HTERT RPE-1 (cell line): ENCODE measurements around the gene HOXD11.

Source experiments
- in situ Hi-C: fragments of 300-500 bp; cut with MboI; formaldehyde crosslinking; loops from 4 replicates; pipeline ENCODE4 v1.14.3; 2020; ENCODE audit warnings: low sequenced_read_pairs

The HOXD11 gene

DNA sequence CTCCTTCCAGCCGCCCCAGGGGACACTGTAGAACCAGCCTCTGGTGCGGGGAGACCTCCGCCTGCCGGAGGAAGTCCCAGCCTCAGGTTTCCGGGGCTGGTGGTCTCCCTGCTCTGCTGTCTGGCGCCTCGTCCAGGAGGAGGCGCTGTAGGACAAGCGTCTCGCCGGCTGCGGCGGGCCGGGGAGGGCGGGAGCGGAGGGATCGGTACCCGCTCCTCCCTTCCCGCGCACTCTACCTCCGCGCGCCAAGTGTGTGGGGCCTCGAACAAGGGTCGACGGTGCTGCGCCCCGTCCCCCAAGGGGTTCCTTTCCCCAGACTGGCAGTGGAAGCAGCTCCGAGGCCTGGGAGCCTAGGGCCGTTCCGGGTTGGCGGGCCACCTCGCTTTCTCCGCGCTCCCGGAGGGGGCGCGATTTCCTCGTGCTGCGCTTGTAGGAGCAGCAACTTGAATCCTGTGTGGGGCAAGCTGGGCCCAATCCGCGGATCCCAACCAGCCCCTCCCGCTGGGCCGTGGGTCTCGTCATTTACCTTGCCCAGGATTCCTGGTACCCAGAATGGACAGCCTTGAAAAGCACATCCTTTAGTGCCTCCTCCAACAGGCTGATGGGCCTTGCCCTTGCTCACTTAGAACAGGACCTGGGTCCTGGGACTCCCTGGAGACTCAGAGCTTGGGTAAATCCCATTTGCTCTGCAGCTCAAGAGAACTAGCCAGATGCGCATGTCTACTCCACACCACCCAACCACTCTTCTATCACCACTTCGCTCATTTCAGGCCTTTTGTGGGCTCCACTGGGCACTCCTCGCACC, 33.6 kb downstream of the HOXD11 start:
- in situ Hi-C loops = loop anchor here (25.0 kb wide), 1 partner anchor 497 kb away; no protein-coding TSS in a partner anchor

DNA sequence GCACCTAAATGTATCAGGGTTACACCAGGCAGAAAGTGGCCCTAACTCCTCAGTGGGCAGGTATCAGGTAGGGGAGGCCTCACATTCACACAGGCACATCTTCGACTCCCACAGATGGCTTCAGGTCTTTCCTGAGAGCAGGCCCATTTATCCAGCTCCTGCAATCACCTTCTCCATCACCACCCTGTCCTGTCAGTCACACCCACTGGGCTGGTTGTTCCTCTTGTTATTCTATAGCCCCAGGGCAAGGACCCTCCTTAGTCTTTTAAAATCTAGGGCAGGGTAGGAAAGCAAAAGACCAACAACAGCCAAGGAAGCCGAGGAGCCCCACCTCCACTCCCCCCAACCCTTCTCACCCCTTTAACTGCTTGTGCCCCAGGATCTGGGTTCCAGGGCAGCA, 35.2 kb downstream of the HOXD11 start:
- in situ Hi-C loops = loop anchor here (25.0 kb wide), 1 partner anchor 495 kb away; no protein-coding TSS in a partner anchor

DNA sequence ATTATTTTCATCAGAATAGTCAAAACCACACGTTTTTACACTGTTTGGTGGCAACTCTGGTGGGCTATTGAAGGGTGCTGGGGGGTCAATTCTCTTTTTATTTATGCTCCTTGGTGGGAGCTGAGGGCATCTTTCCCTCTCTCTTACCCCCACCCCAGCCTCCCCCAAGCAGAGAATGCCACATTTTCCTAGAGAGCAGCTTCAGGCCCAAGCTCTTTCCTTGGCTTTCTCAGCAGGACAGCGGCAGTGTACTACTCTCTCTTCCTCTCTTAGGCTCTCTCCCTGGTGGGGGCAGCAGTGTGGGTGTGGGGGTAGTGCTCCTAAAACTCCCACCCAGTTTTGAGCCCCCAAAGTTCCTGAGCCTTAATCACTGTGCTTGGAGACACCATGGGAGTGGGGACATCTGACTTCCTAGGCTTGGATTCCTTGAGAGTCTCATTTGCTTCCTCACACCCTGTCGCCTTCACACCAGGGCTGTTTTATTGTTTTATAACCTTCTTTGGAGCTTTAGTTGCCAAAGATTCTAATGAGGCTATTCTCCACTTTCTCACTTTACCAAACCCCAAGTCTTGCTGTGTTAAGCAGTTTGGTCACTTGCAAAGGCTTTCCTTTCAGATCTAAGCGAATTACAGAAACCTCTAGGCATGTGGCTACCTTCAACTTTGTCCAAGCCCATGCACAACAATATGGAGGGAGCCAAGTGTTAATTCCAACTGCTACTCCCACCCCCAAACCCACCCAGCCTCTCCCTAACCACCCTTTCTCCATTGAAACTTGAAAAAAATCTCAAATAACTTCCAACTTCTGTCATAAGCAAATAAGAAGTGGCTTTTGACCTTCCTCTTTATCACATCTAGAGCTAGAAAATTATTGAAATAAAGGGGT, 38.2 kb downstream of the HOXD11 start:
- in situ Hi-C loops = loop anchor here (25.0 kb wide), 1 partner anchor 492 kb away; no protein-coding TSS in a partner anchor

DNA sequence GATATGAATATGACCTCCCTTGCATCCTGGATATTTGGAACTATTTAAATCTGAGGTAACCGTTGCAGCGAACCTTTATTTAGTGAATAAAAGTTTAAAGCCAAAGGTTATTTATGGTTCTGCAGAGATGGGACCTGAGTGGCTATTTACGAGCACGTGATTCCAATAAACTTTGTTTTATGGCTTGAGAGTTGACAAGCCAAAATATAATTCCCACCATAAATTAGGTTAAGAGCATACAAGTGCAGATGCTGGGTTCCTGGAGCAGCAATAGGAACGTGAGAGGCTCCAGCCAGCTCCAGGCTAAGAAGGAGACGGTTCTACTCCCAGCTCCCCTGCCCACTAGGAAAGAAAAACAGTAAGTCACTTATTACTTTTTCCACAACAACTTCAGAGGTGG, 39.0 kb downstream of the HOXD11 start:
- in situ Hi-C loops = loop anchor here (25.0 kb wide), 1 partner anchor 491 kb away; no protein-coding TSS in a partner anchor

DNA sequence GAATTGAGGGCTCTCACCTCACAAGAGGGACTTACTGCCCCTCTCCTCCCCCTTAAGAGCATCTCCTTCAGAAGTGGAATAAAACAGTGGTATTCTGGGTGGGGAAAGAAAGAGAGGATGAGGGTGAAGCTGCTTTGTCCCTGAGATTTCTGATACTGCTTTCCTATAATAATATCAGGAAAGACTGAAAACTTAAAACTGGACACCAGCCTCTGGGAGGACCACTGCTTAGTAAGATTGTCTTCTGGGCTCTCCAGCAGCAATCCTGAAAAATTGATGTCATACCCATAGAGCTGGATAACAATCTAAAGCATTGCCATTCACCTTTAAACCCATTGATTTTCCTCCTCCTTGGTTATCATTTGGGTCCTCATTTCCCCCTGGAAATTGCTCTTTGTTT, 39.6 kb downstream of the HOXD11 start:
- in situ Hi-C loops = loop anchor here (25.0 kb wide), 1 partner anchor 491 kb away; no protein-coding TSS in a partner anchor

DNA sequence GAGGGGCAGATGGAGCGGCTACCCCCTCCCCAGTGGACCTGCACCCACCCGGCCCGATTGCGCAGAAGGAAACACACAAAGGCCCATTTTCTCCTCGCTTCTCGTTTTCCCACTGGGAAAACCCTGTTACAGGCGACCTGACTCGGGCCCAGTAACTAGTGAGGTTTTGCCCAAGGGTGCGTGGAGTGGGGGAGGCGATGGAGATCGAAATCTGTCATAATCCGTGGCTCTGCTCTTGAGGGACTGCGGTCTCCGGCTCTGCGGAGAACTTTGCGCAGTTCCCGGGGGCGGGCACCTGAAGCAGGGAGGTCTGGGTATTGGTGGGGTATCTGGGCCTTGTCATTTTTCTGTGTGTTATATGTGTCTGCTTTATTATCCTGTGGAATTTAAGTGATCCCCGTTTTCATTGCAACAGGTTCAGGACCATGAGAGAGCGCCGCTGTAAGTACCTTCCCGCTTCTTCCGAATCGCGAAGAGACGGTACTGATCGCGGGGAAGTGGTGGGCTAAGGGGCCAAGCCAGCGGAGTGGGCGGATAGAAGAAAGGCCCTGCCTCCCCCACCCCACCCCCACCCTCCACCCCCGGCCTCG, 40.2 kb downstream of the HOXD11 start:
- in situ Hi-C loops = loop anchor here (25.0 kb wide), 1 partner anchor 490 kb away; no protein-coding TSS in a partner anchor

DNA sequence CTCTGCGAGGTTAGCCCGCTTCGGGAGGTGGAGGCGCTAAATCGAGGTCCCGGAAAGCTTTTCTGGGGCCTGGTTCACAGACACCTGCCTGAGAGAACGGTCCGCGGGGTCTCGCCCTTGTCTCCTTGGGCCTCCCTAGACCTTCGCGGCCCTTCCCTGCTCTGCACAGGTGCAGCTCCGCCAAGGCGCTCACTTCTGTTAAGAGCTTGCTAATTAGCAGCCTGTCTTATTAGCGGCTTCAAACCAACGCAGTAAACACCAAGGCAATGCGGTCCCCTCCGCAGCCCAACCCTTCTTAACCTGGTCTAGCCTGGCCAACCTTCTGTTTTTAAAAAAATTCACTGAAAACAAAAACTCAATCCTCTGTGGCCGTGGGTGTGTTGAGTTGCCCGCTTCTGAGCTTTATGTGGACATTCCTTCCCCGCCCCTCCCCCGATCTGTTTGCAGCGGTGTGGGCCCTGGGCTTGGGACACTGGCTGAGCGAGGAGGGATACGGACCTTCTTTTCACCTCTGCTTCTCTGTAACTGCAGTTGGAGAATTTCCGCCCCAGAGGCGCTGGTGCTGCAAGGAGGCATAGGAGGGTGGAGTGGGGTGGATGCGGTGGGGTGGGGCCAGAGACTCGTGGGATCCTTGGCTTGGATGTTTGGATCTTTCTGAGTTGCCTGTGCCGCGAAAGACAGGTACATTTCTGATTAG, 40.9 kb downstream of the HOXD11 start:
- in situ Hi-C loops = loop anchor here (25.0 kb wide), 1 partner anchor 489 kb away; no protein-coding TSS in a partner anchor

DNA sequence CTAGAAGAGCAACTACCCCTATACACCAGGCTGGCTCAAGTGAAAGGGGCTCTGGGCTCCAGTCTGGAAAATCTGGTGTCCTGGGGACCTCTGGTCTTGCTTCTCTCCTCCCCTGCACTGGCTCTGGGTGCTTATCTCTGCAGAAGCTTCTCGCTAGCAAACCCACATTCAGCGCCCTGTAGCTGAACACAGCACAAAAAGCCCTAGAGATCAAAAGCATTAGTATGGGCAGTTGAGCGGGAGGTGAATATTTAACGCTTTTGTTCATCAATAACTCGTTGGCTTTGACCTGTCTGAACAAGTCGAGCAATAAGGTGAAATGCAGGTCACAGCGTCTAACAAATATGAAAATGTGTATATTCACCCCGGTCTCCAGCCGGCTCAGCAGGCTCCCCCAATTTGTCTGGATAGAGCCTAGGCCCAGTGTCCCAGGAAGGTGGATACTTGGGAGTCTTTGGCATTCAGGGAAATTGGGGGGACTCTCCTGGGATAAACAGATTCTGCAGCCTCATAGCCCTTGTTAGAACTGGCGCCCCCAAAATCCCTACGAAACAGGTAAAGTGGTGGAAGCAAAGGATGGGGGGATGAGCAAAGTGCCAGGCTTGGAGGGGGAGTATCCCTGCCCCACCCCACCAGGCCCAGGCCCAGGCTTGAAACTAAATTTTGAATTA, 41.8 kb downstream of the HOXD11 start:
- in situ Hi-C loops = loop anchor here (25.0 kb wide), 1 partner anchor 488 kb away; no protein-coding TSS in a partner anchor

DNA sequence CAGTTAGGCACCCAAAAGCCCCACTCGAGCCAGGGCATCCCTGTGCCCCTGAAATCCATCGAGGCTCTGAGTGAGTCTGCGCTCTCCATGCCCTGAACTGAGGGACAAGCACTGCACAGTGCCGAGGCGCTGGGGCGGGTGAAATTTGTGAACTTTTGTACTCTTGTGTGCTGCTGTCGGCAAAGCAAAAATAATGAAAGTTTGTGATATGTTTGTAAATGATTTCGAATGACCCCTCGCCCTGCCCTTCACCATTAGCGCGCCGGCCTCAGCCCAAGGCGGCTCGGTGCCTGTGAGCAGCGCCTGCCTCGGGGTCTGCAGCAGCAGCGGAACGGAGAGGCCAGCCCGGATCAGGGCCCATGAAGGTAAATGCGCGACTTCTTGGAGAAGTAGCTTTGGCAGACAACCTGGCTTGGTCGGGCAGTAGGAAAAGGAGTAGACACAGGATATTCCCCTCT, 42.4 kb downstream of the HOXD11 start:
- in situ Hi-C loops = loop anchor here (25.0 kb wide), 1 partner anchor 488 kb away; no protein-coding TSS in a partner anchor

DNA sequence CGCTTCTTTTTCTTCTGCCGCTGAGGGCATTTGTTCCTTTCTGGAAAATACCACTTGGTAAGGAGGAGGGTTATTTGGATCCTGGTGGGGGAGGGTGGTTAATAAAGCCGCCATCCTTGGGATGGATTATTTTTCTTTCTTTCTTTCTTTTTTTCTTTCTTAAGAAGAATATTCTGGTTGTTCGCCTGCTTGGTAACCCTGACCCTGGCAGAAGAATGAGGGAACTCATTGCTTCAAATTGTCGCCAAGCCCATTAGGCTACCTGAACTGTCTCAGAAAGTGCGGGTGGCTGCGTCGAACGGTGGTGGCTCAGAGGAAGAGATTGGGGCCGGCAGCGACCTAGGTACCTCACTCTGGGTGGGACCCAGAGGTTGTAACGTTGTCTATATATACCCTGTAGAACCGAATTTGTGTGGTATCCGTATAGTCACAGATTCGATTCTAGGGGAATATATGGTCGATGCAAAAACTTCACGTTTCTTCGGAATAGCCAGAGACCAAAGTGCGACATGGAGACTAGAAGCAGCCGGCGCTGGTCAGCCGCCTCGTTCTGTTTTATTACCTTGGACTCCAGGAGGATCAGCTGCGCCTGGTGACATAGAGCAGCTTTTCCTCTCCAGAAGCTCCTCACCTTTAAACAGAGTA, 43.0 kb downstream of the HOXD11 start:
- in situ Hi-C loops = loop anchor here (25.0 kb wide), 1 partner anchor 487 kb away; no protein-coding TSS in a partner anchor

DNA sequence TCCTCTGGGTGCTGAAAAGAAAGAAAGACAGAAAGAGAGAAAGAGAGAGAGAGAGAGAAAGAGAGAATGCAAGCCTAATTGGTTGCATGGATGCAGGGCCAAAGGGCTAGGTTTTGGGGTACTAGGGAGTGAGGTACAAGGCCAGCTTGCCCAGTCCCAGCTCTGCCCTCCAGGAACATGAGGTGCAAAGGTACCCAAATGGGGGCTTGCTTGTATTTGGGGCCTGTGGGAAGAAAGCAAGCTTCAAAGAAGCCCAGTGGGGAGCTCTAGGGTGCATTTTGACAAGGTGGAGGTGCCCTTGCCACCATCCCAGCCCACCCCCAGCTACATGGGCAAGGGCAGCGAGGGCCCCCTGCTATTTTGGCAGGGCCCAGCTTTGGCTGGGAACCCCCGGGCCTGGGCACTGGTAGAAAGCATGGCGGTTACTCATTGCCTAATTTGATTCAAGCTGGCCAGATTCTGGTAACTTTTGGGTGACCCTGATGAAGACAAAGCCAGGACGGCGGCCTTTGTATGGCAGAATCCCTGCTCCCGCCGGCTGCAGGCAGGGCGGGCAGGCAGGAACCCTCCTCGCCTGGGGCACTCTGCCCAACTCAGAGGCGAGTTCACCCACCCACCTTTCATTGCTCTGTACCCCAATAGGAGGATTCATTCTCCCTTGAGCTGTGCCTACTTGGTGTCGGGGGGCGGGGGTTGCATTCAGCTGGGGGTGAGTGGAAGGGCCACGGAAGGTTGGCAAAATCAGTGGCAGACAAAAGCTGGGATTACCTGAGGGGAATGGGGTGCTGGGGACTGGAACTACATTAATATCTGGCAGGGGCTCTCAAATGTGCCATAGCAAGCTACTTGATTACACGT, 43.7 kb downstream of the HOXD11 start:
- in situ Hi-C loops = no loop called here

DNA sequence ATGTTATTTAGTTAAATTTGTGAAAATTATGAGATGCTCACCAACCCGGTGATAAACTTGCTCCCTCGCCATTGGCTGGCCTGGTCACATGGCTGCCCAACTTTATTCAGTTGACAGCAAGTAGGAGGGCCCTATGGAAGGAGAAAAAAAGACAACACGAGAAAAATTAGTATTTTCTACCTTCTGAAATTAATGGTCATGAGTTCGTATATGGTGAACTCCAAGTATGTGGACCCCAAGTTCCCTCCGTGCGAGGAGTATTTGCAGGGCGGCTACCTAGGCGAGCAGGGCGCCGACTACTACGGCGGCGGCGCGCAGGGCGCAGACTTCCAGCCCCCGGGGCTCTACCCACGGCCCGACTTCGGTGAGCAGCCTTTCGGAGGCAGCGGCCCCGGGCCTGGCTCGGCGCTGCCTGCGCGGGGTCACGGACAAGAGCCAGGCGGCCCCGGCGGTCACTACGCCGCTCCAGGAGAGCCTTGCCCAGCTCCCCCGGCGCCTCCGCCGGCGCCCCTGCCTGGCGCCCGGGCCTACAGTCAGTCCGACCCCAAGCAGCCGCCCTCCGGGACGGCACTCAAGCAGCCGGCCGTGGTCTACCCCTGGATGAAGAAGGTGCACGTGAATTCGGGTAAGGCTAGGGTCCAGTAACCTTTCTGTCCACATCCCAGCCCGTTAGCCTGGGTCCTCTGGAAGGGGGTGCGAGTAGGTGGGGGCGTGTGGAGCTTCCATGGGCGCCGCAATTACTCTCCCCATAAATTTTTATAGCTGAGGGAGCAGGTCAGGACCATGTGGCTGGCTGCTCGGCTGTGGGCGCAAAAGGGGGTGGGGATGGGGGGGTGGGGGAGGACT, 44.6 kb downstream of the HOXD11 start, which contains the start of gene HOXD4:
Gene HOXD4 (plus strand): TSS at position 109 of the 846 bp plus-strand sequence. CDS start 84 bp downstream, at position 193.
- in situ Hi-C loops = no loop called here

DNA sequence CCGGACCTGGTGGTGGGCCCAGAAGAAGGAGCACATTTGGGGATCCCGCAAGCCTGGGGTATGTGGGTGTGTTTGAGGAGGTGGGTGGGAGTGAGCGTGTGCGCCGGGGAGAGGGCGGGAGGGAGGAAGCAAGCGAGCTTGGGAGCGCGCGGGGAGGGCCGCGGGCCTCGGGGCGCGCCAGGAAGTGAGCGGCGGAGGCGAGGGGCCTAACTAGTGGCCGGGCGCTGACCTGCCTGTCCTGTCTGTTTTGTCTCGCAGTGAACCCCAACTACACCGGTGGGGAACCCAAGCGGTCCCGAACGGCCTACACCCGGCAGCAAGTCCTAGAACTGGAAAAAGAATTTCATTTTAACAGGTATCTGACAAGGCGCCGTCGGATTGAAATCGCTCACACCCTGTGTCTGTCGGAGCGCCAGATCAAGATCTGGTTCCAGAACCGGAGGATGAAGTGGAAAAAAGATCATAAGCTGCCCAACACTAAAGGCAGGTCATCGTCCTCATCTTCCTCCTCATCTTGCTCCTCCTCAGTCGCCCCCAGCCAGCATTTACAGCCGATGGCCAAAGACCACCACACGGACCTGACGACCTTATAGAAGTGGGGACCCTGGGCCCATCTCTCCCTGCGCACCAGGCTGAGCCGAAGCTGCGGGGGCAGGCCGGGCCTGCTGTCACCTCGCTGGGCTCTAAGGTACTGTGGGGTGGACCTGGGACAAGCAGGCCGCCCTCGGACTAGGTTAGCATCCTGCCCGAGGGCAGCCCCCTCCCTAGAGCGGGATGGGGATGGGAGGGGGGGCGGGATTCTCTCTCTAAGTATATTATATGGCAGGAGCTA, 45.5 kb downstream of the HOXD11 start:
- in situ Hi-C loops = no loop called here

DNA sequence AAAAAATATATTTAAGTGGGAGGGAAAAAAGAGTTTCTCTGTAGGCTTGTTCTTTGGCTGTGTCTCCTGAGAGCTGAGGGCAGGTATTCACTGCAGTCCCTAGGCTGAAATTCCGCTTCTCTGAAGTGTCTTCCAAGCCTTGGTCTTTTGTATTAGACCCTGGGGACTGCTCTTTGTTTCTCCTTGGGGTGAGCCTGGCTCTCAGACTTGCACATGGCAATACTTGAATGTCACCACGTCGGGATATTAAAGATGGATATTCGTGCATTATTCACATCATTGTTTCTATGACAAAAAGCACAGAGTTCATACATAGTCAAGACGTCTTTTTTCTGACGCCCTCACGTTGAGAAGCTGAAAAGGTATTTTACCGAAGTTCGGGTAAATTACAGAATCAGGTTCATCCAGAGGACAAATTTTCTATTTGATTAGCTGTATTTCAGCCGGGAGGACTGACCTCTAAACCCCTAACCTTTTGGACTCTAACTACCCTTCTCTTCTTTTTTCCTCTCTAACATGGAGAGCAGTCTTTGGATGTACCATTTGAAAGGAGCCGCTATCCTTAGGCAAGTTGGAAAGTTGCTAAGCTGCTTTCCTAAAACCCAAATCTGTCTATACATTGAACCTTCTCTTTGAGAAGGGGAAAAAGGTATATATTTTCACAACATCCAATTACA, 47.6 kb downstream of the HOXD11 start:
- in situ Hi-C loops = no loop called here

DNA sequence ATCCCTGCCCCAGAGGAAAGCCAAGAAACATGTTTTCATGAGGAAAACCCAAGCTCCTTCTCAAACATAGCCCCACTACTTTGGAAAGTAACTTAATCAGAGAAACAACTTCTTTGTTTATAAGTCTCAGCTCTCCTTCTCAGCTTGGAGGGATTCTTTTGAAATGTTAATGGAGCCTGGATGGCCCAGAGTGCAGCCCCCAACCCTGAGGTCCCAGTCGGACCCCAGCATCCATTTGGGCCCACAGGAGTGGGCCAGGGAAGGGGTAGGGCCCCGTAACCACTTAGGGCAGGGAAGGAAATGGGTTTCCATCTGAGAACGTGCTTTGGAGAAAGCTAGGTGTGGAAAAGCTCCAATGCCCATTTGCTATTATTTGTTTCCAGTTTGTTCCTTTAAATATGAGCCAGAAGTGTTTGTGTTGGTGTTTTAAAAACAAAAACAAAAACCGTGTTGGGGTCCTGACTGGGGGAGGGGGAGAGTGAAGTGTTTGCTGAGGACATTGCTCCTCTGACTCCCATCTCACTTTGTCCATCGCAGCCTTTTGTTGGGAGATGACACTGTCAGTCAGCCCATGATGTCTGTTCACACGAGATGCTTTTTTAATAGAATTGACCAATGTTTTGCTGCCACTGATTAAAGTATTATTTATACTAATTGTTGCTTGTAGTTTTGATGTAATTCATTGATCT, 48.4 kb downstream of the HOXD11 start:
- in situ Hi-C loops = no loop called here
